ENCODE results near the gene LRRC7.

- no peak for TF ChIP-seq POLR2A (IDR thresholded peaks at IDR 0.05)
- TF ChIP-seq, protein P1, sequence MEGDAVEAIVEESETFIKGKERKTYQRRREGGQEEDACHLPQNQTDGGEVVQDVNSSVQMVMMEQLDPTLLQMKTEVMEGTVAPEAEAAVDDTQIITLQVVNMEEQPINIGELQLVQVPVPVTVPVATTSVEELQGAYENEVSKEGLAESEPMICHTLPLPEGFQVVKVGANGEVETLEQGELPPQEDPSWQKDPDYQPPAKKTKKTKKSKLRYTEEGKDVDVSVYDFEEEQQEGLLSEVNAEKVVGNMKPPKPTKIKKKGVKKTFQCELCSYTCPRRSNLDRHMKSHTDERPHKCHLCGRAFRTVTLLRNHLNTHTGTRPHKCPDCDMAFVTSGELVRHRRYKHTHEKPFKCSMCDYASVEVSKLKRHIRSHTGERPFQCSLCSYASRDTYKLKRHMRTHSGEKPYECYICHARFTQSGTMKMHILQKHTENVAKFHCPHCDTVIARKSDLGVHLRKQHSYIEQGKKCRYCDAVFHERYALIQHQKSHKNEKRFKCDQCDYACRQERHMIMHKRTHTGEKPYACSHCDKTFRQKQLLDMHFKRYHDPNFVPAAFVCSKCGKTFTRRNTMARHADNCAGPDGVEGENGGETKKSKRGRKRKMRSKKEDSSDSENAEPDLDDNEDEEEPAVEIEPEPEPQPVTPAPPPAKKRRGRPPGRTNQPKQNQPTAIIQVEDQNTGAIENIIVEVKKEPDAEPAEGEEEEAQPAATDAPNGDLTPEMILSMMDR (IDR thresholded peaks at IDR 0.05): no peak
- TF ChIP-seq EP300 (IDR thresholded peaks at IDR 0.05): no peak
Observed at GRCh38 chr1:70044832-70045231, 477.1 kb downstream of the LRRC7 start.

Measured in gastroesophageal sphincter (tissue), 3 donors.